SK-N-SH (cell line): ENCODE measurements around the gene USP34. TPM values are rescaled to one million over a fixed set of nuclear protein-coding genes. Genes with fewer than 3 reads are reported as not detected.

Experiments used
- CTCF ChIA-PET: fragments of 300-600, 350-600 bp; formaldehyde crosslinking; extraction: SDS; loops from one replicate; lab custom pipeline; 2021; lab: Yijun Ruan, JAX
- POLR2A ChIA-PET: fragments of 350-600 bp; sonication (Branson Sonifier 250); formaldehyde crosslinking; extraction: SDS; loops from one replicate; lab custom pipeline; 2020; ENCODE audit warnings: antibody characterized with exemption, inconsistent platforms; lab: Yijun Ruan, JAX
- DNase-seq: peaks from one replicate; pipeline ENCODE4 v3.0.0; 2012
- H2AFZ ChIP-seq: fragments of 200-600 bp; sonication (generic); 2 replicates; pipeline ENCODE4 v1.8.1; 2016; ENCODE audit warnings: antibody characterized with exemption, mild to moderate bottlenecking, low read depth
- H3F3A ChIP-seq: fragments of 200-600 bp; sonication (generic); replicated peaks from 2 replicates; pipeline ENCODE3; 2016; ENCODE audit warnings: antibody characterized with exemption, mild to moderate bottlenecking; ENCODE audit not compliant: insufficient read depth
- H3K27ac ChIP-seq, 2 experiments: fragments of 200-500 bp in 1 of 2; fragments of 200-600 bp in 1 of 2; sonication (Bioruptor generic) in 1 of 2; sonication (generic), shearing (Covaris generic) in 1 of 2; 2 replicates each; pipeline versions ENCODE4 v1.5.1 to v1.6.1; 2014 to 2016; ENCODE audit warnings: low read depth in 2 of 2, inconsistent platforms in 1 of 2, low read length in 1 of 2, mild to moderate bottlenecking in 1 of 2, mixed read lengths in 1 of 2
- H3K27me3 ChIP-seq: fragments of 200-600 bp; sonication (generic), shearing (Covaris generic); 2 replicates; pipeline ENCODE4 v1.6.1; 2016; ENCODE audit warnings: mixed run types; ENCODE audit not compliant: insufficient read depth
- H3K36me3 ChIP-seq, 2 experiments: fragments of 200-500 bp in 1 of 2; fragments of 200-600 bp in 1 of 2; sonication (Bioruptor generic) in 1 of 2; sonication (generic) in 1 of 2; replicated peaks in 1 of 2; 2 replicates each; pipeline versions ENCODE3 to v1.5.1; 2014 to 2016; ENCODE audit warnings: low read length in 1 of 2, mild to moderate bottlenecking in 1 of 2; ENCODE audit not compliant: insufficient read depth in 2 of 2, control insufficient read depth in 1 of 2
- H3K4me1 ChIP-seq, 2 experiments: fragments of 200-500 bp in 1 of 2; fragments of 200-600 bp in 1 of 2; sonication (Bioruptor generic) in 1 of 2; sonication (generic), shearing (Covaris generic) in 1 of 2; 2 replicates each; pipeline versions ENCODE4 v1.5.1 to v1.6.1; 2014 to 2016; ENCODE audit warnings: low read depth in 1 of 2, low read length in 1 of 2, mixed run types in 1 of 2; ENCODE audit not compliant: insufficient read depth in 2 of 2, control insufficient read depth in 1 of 2
- H3K4me2 ChIP-seq: fragments of 200-600 bp; sonication (generic), shearing (Covaris generic); 2 replicates; pipeline ENCODE4 v1.6.1; 2017; ENCODE audit warnings: mixed run types
- H3K4me3 ChIP-seq, 2 experiments: fragments of 200-500 bp in 1 of 2; fragments of 200-600 bp in 1 of 2; sonication (Bioruptor generic) in 1 of 2; sonication (generic), shearing (Covaris generic) in 1 of 2; 2 replicates each; pipeline versions ENCODE4 v1.5.1 to v1.8.1; 2014 to 2016; ENCODE audit warnings: low read depth in 2 of 2, inconsistent platforms in 1 of 2, low read length in 1 of 2, mild to moderate bottlenecking in 1 of 2, mixed read lengths in 1 of 2, moderate library complexity in 1 of 2
- H3K79me2 ChIP-seq: fragments of 200-600 bp; sonication (generic); 2 replicates; pipeline ENCODE4 v1.8.1; 2017; ENCODE audit warnings: mild to moderate bottlenecking; ENCODE audit not compliant: insufficient read depth
- H3K9ac ChIP-seq: fragments of 200-600 bp; sonication (generic); 2 replicates; pipeline ENCODE4 v1.6.1; 2017; ENCODE audit warnings: mixed run types
- H3K9me2 ChIP-seq: fragments of 200-600 bp; sonication (generic); 2 replicates; pipeline ENCODE4 v1.6.1; 2017; ENCODE audit warnings: mixed run types
- H3K9me3 ChIP-seq: fragments of 200-600 bp; sonication (generic); 2 replicates; pipeline ENCODE4 v1.6.1; 2017; ENCODE audit warnings: mixed run types, mild to moderate bottlenecking, moderate library complexity
- H4K20me1 ChIP-seq: fragments of 200-600 bp; sonication (generic); 2 replicates; pipeline ENCODE4 v1.6.1; 2017; ENCODE audit warnings: mild to moderate bottlenecking, mixed run types; ENCODE audit not compliant: insufficient read depth
- CHD2 ChIP-seq: fragments of 150-350 bp; IDR thresholded peaks from 2 replicates; pipeline ENCODE4 v1.6.1; 2018; ENCODE audit warnings: low read length; ENCODE audit not compliant: partially characterized antibody
- EP300 ChIP-seq, 2 experiments: IDR thresholded peaks; 2 replicates each; pipeline versions ENCODE4 v1.4.0 to v1.6.1; 2012; ENCODE audit warnings: borderline replicate concordance in 1 of 2, low read depth in 1 of 2, low read length in 1 of 2
- EZH2phosphoT487 ChIP-seq: fragments of 200-600 bp; sonication (generic); IDR thresholded peaks from 2 replicates; pipeline ENCODE4 v1.6.1; 2017; ENCODE audit warnings: low read depth, mixed run types, mild to moderate bottlenecking, antibody characterized with exemption, moderate library complexity, borderline replicate concordance
- GATA2 ChIP-seq: sonication (generic); formaldehyde crosslinking; IDR thresholded peaks from 2 replicates; pipeline ENCODE4 v1.5.0; 2020; ENCODE audit warnings: mild to moderate bottlenecking, missing genetic modification reagents
- JUND ChIP-seq: IDR thresholded peaks from 2 replicates; pipeline ENCODE4 v1.4.0; 2012
- MEF2A ChIP-seq: IDR thresholded peaks from 2 replicates; pipeline ENCODE4 v1.4.0; 2012; ENCODE audit warnings: low read depth, borderline replicate concordance
- RXRA ChIP-seq: IDR thresholded peaks from 2 replicates; pipeline ENCODE4 v1.4.0; 2012; ENCODE audit warnings: low read depth, mild to moderate bottlenecking, borderline replicate concordance
- SIN3A ChIP-seq: IDR thresholded peaks from 2 replicates; pipeline ENCODE4 v1.6.1; 2012; ENCODE audit warnings: low read depth, mild to moderate bottlenecking, low read length, moderate library complexity, borderline replicate concordance
- SMC3 ChIP-seq: IDR thresholded peaks from 2 replicates; pipeline ENCODE4 v1.6.1; 2012; ENCODE audit warnings: low read depth, low read length, improper control_type of control experiment
- YY1 ChIP-seq: IDR thresholded peaks from 2 replicates; pipeline ENCODE4 v1.4.0; 2012; ENCODE audit warnings: low read depth, mild to moderate bottlenecking
- WGBS: methylation state at CpG from one replicate; pipeline ENCODE4 v1.1.6; 2017; ENCODE audit warnings: low lambda C conversion rate; 5-methylcytosine and 5-hydroxymethylcytosine counted together
- polyA plus RNA-seq, 3 experiments: library from polyadenylated mRNA; depleted of rRNA; stranded (reverse); fragments of >200 nt; gene quantifications; 2 replicates each; pipeline ENCODE4 v1.2.3, GENCODE V29; 2012
- TF ChIP-seq, protein P1 (sequence below): IDR thresholded peaks from 2 replicates; pipeline ENCODE4 v1.4.0; 2012; ENCODE audit warnings: low read depth, borderline replicate concordance
- TF ChIP-seq, protein P2 (sequence below): fragments of 150-350 bp; IDR thresholded peaks from 2 replicates; pipeline ENCODE4 v1.6.1; 2017; ENCODE audit warnings: antibody characterized with exemption, low read length, low read depth, borderline replicate concordance
- TF ChIP-seq, protein P3 (sequence below): IDR thresholded peaks from 2 replicates; pipeline ENCODE4 v1.4.0; 2012; ENCODE audit warnings: low read depth, borderline replicate concordance
- TF ChIP-seq, protein P4 (sequence below): fragments of 150-350 bp; IDR thresholded peaks from 2 replicates; pipeline ENCODE4 v1.6.1; 2016; ENCODE audit warnings: mild to moderate bottlenecking, low read depth, low read length
- TF ChIP-seq, protein P5 (sequence below): IDR thresholded peaks from 2 replicates; pipeline ENCODE4 v1.6.1; 2012; ENCODE audit warnings: mild to moderate bottlenecking, low read depth, low read length, moderate library complexity
- TF ChIP-seq, protein P6 (sequence below): fragments of 200-600 bp; sonication (generic); IDR thresholded peaks from 2 replicates; pipeline ENCODE4 v1.6.1; 2017; ENCODE audit warnings: antibody characterized with exemption, mild to moderate bottlenecking, moderate library complexity

Gene USP34
- polyA plus RNA-seq, 1 of the 3 experiments (the other 2 are of a cell fraction): 31.4 TPM

DNA sequence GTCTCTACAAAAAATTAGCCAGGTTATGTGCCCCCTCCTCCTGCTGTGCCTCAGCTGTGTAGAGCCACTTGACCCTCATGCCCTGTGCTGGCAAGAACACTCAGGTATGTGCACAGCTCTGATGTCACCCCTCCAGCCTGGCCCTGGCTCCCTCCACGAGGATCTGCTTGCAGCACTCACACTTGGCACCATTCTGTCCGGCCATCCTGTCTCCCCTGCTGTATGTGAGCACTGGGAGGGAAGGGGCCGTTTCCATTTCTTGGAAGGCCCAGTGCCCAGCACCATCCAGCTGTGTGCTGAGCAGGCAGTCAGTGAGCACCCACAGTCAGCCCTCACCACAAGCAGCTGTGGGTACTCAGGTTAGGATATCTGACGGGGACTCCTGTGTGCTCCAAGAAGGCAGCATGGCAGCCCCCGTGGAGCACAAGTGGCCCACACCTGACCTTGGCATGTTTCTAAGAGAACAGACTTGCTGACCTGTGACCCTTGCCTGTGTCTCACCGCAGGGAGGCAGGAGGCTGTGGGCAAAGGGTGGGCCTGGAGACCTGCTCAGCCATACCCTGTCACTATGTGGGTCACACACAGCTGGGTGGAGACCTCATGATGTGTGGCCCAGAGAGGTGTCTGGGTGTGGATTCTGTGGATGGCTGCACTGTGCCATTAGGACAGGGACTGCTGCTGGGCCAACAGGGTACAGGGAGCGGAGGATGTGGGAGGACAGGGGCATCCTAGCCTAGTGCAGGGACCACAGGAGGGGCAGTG, 31.5 kb downstream of the USP34 start:
- Histone ChIP-seq H3K4me2 (no peak overlapping the region), H3F3A (peaks cover 6% of the 10 kb centered on the region), H3K9me3 (peaks cover 17% of the 10 kb centered on the region; the same call in 1 of the 2 replicates), H3K4me1 (no peaks in the 10 kb centered on the region; a peak in 1 of 4 replicates), H3K9ac (no peak overlapping the region), H3K9me2 (no peaks in the 10 kb centered on the region), H3K79me2 (peaks cover 100% of the 10 kb centered on the region), H3K36me3 (peaks cover 0 to 28% of the 10 kb centered on the region in 2 experiments), H3K27ac (no peak overlapping the region), H3K4me3 (no peak overlapping the region), H4K20me1 (peaks cover 98% of the 10 kb centered on the region), H2AFZ (no peak overlapping the region), H3K27me3 (no peaks in the 10 kb centered on the region)
- TF ChIP-seq CHD2 (no peak), YY1 (no peak), RXRA (no peak), EP300 (IDR thresholded peaks at IDR 0.05; ENCODE audit: borderline replicate concordance in 1 of 2, low read depth in 1 of 2, low read length in 1 of 2) (no peak), GATA2 (no peak), JUND (no peak)
- TF ChIP-seq, protein P1, sequence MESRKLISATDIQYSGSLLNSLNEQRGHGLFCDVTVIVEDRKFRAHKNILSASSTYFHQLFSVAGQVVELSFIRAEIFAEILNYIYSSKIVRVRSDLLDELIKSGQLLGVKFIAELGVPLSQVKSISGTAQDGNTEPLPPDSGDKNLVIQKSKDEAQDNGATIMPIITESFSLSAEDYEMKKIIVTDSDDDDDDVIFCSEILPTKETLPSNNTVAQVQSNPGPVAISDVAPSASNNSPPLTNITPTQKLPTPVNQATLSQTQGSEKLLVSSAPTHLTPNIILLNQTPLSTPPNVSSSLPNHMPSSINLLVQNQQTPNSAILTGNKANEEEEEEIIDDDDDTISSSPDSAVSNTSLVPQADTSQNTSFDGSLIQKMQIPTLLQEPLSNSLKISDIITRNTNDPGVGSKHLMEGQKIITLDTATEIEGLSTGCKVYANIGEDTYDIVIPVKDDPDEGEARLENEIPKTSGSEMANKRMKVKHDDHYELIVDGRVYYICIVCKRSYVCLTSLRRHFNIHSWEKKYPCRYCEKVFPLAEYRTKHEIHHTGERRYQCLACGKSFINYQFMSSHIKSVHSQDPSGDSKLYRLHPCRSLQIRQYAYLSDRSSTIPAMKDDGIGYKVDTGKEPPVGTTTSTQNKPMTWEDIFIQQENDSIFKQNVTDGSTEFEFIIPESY: no peak
- TF ChIP-seq, protein P2, sequence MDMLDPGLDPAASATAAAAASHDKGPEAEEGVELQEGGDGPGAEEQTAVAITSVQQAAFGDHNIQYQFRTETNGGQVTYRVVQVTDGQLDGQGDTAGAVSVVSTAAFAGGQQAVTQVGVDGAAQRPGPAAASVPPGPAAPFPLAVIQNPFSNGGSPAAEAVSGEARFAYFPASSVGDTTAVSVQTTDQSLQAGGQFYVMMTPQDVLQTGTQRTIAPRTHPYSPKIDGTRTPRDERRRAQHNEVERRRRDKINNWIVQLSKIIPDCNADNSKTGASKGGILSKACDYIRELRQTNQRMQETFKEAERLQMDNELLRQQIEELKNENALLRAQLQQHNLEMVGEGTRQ: no peak
- TF ChIP-seq, protein P3, sequence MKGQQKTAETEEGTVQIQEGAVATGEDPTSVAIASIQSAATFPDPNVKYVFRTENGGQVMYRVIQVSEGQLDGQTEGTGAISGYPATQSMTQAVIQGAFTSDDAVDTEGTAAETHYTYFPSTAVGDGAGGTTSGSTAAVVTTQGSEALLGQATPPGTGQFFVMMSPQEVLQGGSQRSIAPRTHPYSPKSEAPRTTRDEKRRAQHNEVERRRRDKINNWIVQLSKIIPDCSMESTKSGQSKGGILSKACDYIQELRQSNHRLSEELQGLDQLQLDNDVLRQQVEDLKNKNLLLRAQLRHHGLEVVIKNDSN: no peak
- ChIA-PET POLR2A (no interaction called here), CTCF (no interaction called here)
- 89% methylated on average over 5 of the region's 7 CpGs for WGBS
- no peak for DNase-seq

DNA sequence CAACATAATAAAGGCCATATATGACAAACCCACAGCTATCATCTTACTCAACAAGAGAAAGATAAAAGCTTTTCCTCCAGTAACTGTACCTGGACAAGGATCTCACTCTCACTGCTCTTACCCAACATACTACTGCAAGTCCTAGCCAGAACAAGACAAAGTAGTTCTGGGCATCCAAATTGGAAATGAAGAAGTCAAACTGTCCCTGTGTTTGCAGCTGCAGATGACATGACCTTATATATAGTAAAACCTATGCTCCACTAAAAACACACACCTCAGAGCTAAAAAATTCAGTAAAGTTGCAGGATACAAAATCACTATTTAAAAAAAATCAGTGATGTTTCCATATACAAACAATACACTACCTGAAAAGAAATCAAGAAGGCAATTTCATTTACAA, 32.2 kb downstream of the USP34 start:
- ChIA-PET POLR2A (no interaction called here), CTCF (no interaction called here)
- TF ChIP-seq, protein P4, sequence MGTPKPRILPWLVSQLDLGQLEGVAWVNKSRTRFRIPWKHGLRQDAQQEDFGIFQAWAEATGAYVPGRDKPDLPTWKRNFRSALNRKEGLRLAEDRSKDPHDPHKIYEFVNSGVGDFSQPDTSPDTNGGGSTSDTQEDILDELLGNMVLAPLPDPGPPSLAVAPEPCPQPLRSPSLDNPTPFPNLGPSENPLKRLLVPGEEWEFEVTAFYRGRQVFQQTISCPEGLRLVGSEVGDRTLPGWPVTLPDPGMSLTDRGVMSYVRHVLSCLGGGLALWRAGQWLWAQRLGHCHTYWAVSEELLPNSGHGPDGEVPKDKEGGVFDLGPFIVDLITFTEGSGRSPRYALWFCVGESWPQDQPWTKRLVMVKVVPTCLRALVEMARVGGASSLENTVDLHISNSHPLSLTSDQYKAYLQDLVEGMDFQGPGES: no peak
- no peak for TF ChIP-seq MEF2A
- no peak for TF ChIP-seq EZH2phosphoT487
- no peak for TF ChIP-seq SMC3
- TF ChIP-seq SIN3A: no peak
- TF ChIP-seq, protein P5, sequence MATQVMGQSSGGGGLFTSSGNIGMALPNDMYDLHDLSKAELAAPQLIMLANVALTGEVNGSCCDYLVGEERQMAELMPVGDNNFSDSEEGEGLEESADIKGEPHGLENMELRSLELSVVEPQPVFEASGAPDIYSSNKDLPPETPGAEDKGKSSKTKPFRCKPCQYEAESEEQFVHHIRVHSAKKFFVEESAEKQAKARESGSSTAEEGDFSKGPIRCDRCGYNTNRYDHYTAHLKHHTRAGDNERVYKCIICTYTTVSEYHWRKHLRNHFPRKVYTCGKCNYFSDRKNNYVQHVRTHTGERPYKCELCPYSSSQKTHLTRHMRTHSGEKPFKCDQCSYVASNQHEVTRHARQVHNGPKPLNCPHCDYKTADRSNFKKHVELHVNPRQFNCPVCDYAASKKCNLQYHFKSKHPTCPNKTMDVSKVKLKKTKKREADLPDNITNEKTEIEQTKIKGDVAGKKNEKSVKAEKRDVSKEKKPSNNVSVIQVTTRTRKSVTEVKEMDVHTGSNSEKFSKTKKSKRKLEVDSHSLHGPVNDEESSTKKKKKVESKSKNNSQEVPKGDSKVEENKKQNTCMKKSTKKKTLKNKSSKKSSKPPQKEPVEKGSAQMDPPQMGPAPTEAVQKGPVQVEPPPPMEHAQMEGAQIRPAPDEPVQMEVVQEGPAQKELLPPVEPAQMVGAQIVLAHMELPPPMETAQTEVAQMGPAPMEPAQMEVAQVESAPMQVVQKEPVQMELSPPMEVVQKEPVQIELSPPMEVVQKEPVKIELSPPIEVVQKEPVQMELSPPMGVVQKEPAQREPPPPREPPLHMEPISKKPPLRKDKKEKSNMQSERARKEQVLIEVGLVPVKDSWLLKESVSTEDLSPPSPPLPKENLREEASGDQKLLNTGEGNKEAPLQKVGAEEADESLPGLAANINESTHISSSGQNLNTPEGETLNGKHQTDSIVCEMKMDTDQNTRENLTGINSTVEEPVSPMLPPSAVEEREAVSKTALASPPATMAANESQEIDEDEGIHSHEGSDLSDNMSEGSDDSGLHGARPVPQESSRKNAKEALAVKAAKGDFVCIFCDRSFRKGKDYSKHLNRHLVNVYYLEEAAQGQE: no peak
- TF ChIP-seq, protein P6, sequence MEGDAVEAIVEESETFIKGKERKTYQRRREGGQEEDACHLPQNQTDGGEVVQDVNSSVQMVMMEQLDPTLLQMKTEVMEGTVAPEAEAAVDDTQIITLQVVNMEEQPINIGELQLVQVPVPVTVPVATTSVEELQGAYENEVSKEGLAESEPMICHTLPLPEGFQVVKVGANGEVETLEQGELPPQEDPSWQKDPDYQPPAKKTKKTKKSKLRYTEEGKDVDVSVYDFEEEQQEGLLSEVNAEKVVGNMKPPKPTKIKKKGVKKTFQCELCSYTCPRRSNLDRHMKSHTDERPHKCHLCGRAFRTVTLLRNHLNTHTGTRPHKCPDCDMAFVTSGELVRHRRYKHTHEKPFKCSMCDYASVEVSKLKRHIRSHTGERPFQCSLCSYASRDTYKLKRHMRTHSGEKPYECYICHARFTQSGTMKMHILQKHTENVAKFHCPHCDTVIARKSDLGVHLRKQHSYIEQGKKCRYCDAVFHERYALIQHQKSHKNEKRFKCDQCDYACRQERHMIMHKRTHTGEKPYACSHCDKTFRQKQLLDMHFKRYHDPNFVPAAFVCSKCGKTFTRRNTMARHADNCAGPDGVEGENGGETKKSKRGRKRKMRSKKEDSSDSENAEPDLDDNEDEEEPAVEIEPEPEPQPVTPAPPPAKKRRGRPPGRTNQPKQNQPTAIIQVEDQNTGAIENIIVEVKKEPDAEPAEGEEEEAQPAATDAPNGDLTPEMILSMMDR: no peak

More for the DNA sequence above, 32.2 kb downstream of the USP34 start:
- no peak for DNase-seq
- no peak overlapping the region for H3K4me3 ChIP-seq
- H3K27me3 ChIP-seq: no peaks in the 10 kb centered on the region
- no peak overlapping the region for H3K4me2 ChIP-seq
- H3K27ac ChIP-seq: no peak overlapping the region
- H3K4me1 ChIP-seq: no peaks in the 10 kb centered on the region; a peak in 1 of 4 replicates
- H3K9me2 ChIP-seq: no peaks in the 10 kb centered on the region
- peaks cover 6% of the 10 kb centered on the region for H3F3A ChIP-seq
- H4K20me1 ChIP-seq: peaks cover 98% of the 10 kb centered on the region
- no peak overlapping the region for H2AFZ ChIP-seq
- no peak overlapping the region for H3K9ac ChIP-seq
- H3K36me3 ChIP-seq: peaks cover 0 to 21% of the 10 kb centered on the region in 2 experiments
- H3K79me2 ChIP-seq: peaks cover 100% of the 10 kb centered on the region
- H3K9me3 ChIP-seq: peaks cover 11% of the 10 kb centered on the region; the same call in 1 of the 2 replicates
